NCI-H1417 treated with DMSO at 0.1 percent for 48 hours (cell line): Measurements from ENCODE around the gene TTC6.

Experiments
- DNase-seq: peaks from one replicate; lab custom pipeline; 2025; lab: John Stamatoyannopoulos, UW

The TTC6 gene

DNA sequence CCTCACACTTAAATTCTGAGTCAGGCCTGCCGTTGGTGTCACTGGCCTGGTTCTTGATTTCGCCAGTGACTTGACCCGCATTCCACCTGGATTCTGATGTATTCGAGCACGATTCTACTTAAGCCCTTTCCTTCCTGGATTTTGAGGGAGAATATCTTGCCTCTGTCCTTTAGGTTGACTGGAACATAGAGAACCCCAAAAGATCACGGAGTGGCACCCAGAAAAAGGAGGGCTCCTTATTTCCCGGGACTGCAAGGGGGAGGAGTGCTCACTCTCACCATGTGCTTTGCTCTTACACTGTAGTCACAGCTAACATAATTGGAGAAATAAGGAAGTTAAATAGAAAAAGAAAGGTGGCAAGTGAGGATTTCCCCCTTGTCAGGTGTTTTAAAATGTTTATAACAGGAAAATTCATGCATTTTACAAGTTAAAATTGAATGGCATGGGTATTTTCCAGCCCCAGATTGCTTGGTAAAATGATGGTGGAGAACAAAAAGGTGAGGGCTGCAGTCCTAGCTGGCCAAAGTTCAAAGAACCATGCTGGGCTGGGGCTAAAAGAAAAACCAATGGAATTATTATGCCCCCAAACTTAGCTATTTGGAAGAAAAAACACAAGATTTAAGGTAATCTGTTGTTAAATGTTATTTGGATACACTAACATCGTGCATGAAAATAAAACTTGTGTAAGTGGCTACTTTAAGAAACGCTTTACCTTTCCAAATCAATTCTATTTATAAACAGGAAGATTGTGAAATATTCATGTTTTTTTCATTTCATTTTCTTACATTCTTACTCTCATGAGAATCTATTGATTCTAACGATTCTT is 9.2 kb upstream of the TTC6 start:
- no peak for DNase-seq

GRCh38 chr14:37586797-37587130 is 8.7 kb upstream of the TTC6 start:
- no peak for DNase-seq

DNA sequence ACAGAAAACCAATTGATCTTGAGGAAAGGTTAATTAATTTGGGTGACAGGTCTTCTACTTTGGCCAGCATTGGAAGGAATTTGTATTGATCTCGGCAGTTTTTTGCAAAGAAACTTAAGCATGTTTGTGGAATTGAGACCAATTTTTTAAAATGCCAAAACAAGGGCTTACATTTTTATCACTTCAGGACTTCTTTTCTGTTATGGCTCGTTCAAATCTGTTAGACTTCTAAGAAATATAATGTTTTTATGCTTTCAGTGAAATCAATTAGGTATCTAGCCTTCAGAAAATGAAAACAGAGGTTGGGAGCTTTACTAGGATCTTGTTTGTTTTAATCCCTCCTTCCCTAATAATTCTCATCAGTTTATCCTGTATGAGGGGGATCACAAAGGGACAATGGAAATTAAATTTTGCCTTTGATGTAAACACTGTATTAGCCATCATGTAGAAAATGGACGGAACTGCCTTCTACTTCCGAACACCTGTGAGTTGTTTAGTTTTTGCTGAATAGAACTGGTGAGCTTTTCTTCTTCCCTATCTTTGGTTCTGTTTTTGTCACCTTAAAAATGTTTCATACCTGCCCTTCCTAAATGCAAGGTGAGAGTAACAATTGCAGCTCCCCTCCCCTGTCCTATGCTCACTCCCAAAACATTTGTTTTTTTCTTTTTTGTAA is 8.2 kb upstream of the TTC6 start:
- no peak for DNase-seq

DNA sequence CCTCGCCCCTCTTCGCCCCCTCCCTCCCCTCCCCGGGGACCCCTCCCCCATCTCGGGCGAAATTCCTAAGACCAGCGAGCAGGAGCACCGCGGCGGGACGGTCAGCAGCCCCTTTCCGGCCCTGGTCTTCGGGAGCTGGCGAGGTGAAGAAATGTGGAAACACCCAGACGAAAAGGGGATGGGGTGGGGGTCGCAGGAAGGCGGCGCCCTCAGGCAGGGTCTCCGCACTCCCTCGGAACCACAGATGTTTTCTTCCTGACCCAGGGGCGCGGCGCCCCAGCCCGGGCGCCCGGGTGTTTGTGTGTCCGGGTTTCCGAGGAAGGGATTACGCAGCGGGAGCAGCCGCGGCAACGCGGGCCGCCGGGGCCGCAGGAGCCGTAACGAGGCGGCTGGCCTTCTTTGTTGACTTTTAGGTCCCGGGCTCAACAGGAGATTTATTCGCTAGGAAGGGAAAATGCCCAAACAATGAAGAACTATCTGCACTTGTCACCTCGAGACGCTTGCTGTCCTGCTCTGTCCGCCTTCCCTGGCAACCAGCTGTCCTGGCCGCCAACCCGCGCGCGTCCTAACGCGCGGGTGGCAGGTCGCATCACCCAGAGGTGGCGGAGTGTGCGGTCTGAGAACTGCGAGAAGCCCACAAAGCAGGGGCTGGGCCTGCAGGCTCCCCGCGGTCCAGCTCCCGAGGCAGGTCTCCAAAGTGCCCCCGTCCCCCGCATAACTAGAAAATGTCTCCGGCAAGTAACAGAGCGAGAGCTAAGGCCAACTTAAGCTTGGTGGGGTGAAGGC is 7.4 kb upstream of the TTC6 start:
- no peak for DNase-seq

GRCh38 chr14:37588667-37588955 is 6.8 kb upstream of the TTC6 start:
- DNase-seq = peak; percentile 62

GRCh38 chr14:37588956-37589714 is 6.3 kb upstream of the TTC6 start:
- DNase-seq = no peak

DNA sequence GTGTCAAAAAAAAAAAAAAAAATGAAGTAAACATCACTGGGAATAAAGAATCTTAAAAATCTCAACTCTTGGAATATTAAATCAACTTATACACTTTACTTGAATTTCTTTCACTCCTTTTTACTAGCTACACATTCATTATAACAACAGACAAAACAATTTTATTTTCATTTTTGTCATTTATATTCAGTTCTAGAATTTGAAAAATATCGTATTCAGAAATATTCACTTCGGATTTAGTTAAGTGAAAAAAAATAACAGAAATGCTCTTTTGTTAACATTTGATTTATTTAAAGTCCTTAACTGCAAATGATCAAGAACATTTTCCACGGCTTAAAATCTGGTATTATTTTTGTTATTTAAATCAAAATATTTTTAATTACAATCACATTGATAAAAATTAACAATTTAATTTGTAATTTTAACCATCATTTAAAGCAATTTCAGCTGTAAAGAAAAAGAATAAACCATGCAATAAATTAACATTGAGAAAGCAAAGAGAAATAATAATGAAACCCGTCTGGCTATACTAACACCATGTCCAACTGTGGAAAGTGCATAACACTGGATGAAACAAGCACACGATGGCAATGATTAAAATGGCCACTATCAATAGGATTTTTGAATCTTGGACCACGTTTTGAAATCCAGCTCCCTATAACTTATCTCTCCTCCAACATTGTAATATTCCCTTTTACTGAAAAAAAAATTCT is 5.6 kb upstream of the TTC6 start:
- no peak for DNase-seq

- DNase-seq = no peak
Measured at GRCh38 chr14:37590428-37591139, 4.8 kb upstream of the TTC6 start.

GRCh38 chr14:37591311-37591940 is 4.0 kb upstream of the TTC6 start:
- DNase-seq = peak; percentile 44

GRCh38 chr14:37591941-37592481 is 3.4 kb upstream of the TTC6 start:
- DNase-seq = no peak

DNA sequence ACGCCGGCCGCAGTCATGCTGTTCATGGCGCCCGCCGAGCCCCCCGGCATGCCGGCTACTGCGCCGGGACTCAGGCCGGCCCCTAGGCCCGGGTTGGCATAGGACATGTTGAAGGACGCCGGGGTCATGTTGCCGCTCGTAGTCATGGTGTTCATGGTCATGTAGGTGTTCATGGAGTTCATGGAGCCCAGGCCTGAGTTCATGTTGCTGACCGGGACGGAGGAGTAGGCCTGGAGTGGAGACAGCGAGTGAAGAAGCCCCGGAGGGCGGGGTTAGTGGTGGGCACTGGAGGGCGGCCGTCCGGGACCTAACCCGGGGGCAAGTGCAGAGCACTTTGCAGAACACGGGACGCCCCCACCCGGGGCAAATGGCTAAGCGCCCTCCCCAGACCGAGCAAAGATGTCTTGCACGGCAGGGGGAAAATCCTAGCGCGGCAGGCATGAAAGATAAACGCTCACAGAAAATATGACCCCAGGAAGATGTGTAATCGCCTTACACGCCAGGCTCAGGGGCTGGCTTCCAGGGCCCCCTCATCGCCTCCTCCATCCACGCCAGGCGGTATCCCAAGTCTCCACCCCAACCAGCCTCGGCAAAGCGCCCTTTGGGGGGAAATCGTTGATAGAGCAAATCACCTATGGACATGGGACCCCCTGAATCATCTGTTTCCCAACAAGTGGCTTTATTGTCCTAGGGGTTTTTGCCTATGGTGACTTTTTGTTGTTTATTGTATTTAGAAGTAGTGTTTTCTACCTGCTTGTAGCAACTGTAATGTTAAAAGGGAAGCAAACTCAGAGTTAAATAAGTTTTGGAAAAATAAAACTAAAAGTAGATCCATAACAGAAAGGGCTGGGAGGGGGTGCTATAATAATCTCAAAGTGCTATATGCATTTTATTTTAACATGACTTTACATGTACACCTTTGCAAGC is 2.7 kb upstream of the TTC6 start:
- peak; percentile 52 for DNase-seq

- DNase-seq = no peak
Measured at GRCh38 chr14:37593511-37594237, 1.8 kb upstream of the TTC6 start.

GRCh38 chr14:37594238-37594970 is 1.0 kb upstream of the TTC6 start:
- DNase-seq = peak; percentile 85

DNA sequence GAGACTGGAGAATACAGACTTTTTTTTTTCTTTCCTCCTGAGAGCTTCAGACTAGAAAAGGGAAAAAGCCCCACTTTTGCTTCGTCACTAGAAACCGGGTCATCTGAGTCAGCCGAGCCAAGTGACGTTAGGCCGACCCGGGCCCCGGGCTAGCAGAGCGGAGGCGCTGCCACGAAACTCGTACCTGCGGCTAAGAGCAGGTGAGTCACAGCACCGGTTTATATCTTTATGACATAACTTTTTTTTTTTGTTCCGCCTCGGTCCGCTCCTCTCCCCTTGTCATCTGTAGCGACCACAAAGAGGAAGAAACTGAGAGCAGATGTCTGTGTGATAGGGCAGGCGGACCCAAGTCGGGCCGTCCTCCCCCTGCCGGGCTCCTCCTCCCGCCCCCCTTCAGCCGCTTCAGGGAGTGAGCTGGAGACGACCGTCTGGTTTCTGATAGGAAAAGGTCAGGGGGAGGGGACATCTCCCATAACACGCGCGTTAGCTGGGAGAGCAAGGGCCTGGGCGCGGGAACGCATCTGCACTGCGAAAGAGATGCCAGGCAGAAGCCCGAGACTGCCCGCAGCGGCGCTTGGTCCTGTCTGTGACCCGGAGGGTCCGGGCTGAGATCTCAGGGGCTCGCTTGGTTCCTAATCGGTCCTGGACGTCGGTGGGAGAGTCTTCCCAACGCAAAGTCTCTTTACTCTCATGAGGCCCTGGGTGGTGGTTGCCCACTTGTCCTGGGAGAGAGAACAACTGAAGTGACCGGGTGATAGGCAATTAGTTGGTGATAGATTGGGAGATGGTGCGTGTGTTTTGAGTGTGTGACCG is 586 bp downstream of the TTC6 start:
- peak; percentile 91 for DNase-seq

DNA sequence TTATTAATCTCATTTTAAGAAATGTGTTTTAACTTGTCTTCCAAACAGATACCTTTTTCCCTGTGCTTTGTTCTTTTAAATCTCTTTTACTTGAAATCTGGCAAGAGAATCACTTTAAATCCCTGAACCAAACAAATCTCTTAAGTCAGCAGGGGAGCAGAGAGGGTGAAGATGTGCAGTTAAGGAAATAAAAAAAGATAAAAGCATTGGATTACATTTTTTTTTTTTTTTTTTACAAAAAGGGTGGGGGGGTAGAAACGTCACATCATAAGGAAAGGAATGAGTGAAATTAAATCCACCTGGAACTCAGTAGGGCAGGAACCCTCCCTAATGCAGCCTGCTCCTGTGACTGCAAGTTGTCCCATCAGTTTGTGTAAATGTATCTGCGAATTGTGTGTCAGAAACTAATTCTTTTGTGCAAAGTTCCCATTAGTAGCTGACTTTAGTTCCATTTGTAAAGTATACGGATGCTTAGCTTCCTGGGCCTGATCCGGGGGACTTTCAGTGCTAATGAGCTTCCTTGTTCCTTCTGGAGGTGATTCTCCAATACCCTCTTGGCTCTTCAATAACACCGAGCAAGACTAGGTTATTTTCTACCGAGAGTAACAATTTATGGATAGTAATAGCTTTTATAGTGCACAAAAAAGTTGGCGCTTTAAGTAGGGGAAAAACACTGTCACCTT is 1.5 kb downstream of the TTC6 start:
- no peak for DNase-seq

DNA sequence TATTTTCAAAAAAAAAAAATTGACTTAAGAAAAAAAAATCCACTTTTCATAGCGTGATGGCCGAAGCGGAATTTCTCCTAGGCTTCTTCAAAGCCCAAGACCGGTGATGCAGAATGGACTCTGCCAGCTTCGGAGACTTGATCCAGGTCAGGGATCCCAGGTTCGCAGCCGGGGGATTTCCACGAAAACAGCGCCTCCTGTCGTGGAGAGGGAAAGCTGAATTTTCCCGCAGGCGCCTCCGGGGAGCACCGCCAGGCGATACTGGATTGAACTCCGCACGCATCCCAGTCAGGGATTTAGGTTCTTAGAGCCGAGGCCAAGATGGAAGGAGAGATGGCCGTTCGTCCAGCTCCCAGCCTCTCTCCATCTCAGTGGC is 2.1 kb downstream of the TTC6 start:
- DNase-seq = no peak
